ENCODE results near the gene PCSK5.
"Not testable (repeated sequence)": the region's sequence is repeated elsewhere in the genome, so short reads cannot be mapped to it uniquely, and the experiment has no call there.

The PCSK5 gene

DNA sequence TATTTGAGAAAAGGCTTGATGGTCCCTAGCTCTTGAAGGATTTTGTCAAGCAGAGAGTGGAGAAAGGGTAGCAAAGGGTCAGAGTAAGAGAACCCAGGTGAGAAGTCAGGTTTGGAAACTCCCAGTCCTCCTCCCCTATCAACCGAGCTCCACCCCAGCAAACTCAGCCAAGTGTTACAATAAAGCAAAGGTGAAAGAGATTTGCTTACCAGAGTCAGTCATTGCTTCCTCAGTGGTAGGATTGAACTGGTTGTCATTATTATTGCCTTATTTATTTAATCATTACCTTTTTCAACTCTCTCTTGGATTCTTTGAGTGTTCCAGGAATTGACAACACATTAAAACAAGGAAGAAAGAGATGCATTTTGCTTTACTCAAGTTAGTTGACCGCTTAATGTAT, 423.3 kb downstream of the PCSK5 start:
- no peak for DNase-seq (ENCODE audit: low spot score)

GRCh38 chr9:76314321-76314720, 423.8 kb downstream of the PCSK5 start:
- DNase-seq (ENCODE audit: low spot score) = no peak

DNA sequence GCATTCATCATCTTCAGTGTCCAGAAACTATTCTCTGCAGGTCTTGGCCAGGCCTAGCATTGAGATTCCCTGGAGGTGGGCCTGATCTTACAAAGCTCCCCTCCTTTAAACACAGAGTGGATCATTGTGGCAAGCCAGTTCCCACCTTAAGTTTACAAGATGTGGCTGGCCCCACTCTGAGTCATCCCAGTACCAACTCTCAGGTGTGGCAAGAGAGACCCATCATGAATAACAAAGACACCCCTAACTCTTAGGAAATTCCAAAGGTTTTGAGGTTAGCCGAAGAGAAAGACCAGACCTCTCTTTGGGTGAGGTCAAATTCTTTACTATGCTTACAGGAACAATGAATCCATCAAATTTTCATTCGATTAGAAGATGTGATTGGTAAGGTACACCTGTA, 425.6 kb downstream of the PCSK5 start:
- no peak for DNase-seq (ENCODE audit: low spot score)

DNA sequence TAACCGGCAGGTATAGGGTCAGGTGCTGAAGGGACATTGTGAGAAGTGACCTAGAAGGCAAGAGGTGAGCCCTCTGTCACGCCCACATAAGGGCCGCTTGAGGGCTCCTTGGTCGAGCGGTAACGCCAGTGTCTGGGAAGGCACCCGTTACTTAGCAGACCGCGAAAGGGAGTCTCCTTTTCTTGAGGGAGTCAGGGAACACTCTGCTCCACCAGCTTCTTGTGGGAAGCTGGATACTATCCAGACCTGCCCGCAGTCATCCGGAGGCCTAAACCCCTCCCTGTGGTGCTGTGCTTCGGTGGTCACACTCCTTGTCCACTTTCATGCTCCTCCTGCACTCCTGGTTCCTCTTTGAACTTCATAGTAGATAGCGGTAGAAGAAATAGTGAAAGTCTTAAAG, 429.0 kb downstream of the PCSK5 start:
- DNase-seq (ENCODE audit: low spot score) = not testable (repeated sequence)

DNA sequence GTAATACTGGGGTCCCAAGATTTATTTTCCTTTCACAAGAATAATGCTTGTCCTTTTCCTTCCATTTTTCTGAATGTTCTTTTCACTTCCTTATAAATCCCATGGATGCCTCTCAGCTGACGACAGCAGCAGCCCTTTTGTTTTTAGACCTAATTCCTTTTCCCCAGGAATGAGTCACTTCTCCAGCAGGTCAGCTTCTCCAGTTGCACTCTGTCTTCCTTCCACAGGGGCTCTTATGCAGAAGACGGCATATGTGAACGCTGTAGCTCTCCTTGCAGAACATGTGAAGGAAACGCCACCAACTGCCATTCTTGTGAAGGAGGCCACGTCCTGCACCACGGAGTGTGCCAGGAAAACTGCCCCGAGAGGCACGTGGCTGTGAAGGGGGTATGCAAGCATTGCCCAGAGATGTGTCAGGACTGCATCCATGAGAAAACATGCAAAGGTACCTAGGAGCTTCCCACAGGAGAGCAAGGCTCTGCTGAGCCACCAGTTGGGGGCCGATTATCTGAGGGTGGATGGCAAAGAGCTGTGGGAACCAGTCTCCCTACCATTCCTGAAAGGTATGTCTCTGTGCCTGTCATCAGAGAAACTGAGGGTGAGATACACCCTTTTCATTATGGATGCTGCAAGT, 430.8 kb downstream of the PCSK5 start:
- no peak for DNase-seq (ENCODE audit: low spot score)

DNA sequence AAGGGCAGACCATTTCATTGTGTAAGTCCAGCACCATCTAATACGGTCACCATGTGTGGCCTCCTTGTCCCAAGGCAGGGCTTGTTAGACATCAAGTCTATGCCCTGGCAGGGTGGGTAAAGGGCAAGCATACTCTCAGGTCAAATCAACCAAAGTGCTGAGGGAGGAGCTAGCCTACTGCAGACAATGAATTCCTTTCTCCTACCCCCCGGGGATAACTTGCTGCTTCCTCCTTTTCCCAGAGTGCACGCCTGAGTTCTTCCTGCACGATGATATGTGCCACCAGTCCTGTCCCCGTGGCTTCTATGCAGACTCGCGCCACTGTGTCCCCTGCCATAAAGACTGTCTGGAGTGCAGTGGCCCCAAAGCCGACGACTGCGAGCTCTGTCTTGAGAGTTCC, 432.3 kb downstream of the PCSK5 start:
- DNase-seq (ENCODE audit: low spot score) = no peak

GRCh38 chr9:76323490-76323889, 433.0 kb downstream of the PCSK5 start:
- DNase-seq (ENCODE audit: low spot score) = no peak

DNA sequence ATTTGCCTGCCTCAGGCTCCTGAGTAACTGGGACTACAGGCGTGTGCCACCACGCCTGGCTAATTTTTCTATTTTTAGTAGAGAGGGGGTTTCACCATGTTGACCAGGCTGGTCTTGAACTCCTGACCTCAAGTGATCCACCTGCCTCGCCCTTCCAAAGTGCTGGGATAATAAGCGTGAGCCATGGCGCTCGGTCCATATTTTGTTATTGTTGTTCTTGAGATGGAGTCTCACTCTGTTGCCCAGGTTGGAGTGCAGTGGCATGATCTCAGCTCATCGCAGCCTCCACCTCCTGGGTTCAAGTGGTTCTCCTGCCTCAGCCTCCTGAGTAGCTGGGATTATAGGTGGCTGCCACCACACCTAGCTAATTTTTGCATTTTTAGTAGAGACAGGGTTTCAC, 433.6 kb downstream of the PCSK5 start:
- DNase-seq (ENCODE audit: low spot score) = not testable (repeated sequence)

GRCh38 chr9:76330034-76330433, 439.6 kb downstream of the PCSK5 start:
- DNase-seq (ENCODE audit: low spot score) = no peak

DNA sequence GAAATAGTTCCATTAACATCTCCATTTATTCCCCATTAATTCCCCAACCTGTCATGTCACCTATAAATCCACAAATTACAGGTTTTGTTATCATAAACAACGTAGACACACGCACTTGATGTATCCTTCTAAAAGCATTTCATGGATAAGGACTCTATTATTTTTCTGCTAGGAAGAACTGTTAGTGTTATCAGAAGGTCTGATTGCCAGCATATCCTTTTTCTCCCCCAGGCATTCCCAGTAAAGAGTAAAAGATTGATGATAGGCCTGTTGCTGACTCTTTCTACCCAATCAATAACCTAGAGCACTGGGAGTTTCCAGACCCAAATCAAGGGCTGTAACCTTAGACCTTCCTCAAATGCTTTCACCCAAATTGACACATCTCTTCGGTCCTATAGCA, 442.9 kb downstream of the PCSK5 start:
- no peak for DNase-seq (ENCODE audit: low spot score)

GRCh38 chr9:76333964-76334363, 443.5 kb downstream of the PCSK5 start:
- DNase-seq (ENCODE audit: low spot score) = no peak

DNA sequence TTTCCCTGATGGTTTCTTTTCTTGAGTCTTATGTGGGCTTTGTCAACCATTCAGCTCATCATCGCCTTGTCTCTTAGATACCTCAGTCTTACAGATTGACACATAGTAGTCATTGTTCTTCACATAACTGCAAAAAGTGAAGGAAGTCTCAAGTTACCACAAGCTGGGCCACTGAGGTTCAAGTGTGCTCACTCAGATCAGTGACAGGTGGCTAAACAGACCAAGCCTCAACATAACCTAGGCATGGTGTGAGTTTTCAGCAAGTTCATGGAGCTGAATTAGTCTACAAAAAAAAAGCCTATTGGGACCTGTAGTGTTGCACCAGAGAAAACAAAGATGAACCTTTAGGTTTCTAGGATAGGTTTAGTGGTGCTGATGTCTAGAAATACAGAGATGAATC, 445.6 kb downstream of the PCSK5 start:
- no peak for DNase-seq (ENCODE audit: low spot score)

GRCh38 chr9:76338418-76338817, 447.9 kb downstream of the PCSK5 start:
- no peak for DNase-seq (ENCODE audit: low spot score)

GRCh38 chr9:76341616-76342015, 451.1 kb downstream of the PCSK5 start:
- DNase-seq (ENCODE audit: low spot score) = no peak

GRCh38 chr9:76342201-76342600, 451.7 kb downstream of the PCSK5 start:
- no peak for DNase-seq (ENCODE audit: low spot score)

GRCh38 chr9:76342858-76343257, 452.4 kb downstream of the PCSK5 start:
- no peak for DNase-seq (ENCODE audit: low spot score)

DNA sequence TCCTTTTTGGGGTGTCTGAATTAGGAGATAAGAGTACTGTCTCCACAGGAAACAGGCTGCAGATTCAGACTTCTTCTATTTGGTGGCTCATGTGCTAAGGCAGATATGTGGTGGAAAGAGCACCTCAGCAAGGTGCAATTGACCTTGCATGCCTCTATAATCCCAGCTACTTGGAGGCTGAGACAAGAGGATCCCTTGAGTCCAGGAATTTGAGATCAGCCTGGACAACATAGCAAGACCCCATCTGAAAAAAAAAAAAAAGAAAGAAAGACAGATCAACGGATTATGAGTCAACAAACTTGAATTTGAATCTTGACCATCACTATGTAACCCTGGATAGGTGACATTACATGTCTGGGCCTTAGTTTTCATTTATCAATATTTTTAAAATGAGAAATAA, 459.4 kb downstream of the PCSK5 start:
- no peak for DNase-seq (ENCODE audit: low spot score)

- DNase-seq (ENCODE audit: low spot score) = no peak
These were observed 460.5 kb downstream of the PCSK5 start for GRCh38 chr9:76351006-76351405.

- no peak for DNase-seq (ENCODE audit: low spot score)
These were observed 461.6 kb downstream of the PCSK5 start for GRCh38 chr9:76352026-76352620.

GRCh38 chr9:76353280-76353679, 462.8 kb downstream of the PCSK5 start:
- no peak for DNase-seq (ENCODE audit: low spot score)

- no peak for DNase-seq (ENCODE audit: low spot score)
These were observed 463.7 kb downstream of the PCSK5 start for GRCh38 chr9:76354221-76354620.

DNA sequence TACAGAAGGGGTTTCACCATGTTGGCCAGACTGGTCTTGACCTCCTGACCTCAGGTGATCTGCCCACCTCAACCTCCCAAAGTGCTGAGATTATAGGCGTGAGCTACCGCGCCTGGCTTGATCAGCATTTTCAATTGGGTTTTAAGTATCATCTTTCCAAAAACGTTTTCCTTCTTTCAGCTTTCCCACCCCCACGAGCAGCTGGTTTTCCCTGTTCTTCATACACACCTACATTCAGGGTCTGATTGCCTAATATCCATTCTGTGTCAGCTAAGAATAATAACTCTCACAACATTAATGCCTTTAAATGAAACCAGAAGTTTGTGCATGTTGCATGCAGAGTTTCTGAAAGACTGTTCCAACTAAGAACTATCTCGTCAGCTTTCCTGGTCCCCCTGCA, 465.4 kb downstream of the PCSK5 start:
- no peak for DNase-seq (ENCODE audit: low spot score)

- DNase-seq (ENCODE audit: low spot score) = no peak
These were observed 467.1 kb downstream of the PCSK5 start for GRCh38 chr9:76357555-76357954.

GRCh38 chr9:76358628-76359280, 468.3 kb downstream of the PCSK5 start:
- no peak for DNase-seq (ENCODE audit: low spot score)

Measured in CD4-positive, alpha-beta T cell treated with Interleukin-6 at 100 ng/mL for 8 hours (primary cell).